HCT116 (cell line): ENCODE data around the gene CDKL1. TPM values are rescaled to one million over a fixed set of nuclear protein-coding genes. Genes with fewer than 3 reads are reported as not detected.
"Not testable (repeated sequence)": the region's sequence is repeated elsewhere in the genome, so short reads cannot be mapped to it uniquely, and the experiment has no call there.

Experiments
- ATAC-seq: fragments of 200-7000 bp; cut with Tn5 transposase; 2 replicates; pipeline ENCODE4 v1.9.1; 2020; ENCODE audit warnings: mild to moderate bottlenecking, moderate library complexity
- BruUV-seq: library from RNA; stranded (reverse); fragments of 400-500 nt; replicated peaks from 2 replicates; lab custom pipeline; 2021; lab: Mats Ljungman, UMichigan
- CTCF ChIA-PET: fragments of 300-600 bp; sonication (Branson Sonifier 250); formaldehyde crosslinking; loops from one replicate; lab custom pipeline; 2021; ENCODE audit warnings: antibody characterized with exemption; lab: Charles Lee
- POLR2A ChIA-PET: fragments of 300-600, 350-600 bp; sonication (Branson Sonifier 250); formaldehyde crosslinking; loops from one replicate; lab custom pipeline; 2021; ENCODE audit warnings: antibody characterized with exemption; lab: Charles Lee
- RAD21 ChIA-PET, 2 experiments: fragments of 300-600 bp; sonication (Branson Sonifier 250); formaldehyde crosslinking; loops; one replicate each; lab custom pipeline; 2023; ENCODE audit warnings: low total read pairs in 2 of 2; ENCODE audit not compliant: uncharacterized antibody in 2 of 2, unreplicated experiment in 2 of 2, low non-redundant PET in 1 of 2; lab: Charles Lee
- DNase-seq: peaks from one replicate; pipeline ENCODE4 v3.0.0-alpha.2; 2010; ENCODE audit warnings: low read depth, low spot score
- H2AFZ ChIP-seq: fragments of 200-600 bp; shearing (Covaris generic), sonication (generic); 2 replicates; pipeline ENCODE4 v1.6.1; 2017; ENCODE audit warnings: low read depth, mixed run types, mixed read lengths, antibody characterized with exemption, low read length; ENCODE audit not compliant: poor library complexity, severe bottlenecking
- H3K27ac ChIP-seq: 2 replicates; pipeline ENCODE4 v1.5.1; 2012; ENCODE audit warnings: low read depth, low read length
- H3K27me3 ChIP-seq: fragments of 200-600 bp; sonication (generic); 2 replicates; pipeline ENCODE4 v1.6.1; 2016; ENCODE audit warnings: mixed run types, low read length, mixed read lengths; ENCODE audit not compliant: insufficient read depth
- H3K36me3 ChIP-seq, 2 experiments: fragments of 200-500 bp in 1 of 2; fragments of 200-600 bp in 1 of 2; sonication (Bioruptor generic) in 1 of 2; sonication (generic) in 1 of 2; 2 replicates each; pipeline versions ENCODE4 v1.5.1 to v1.6.1; 2014 to 2016; ENCODE audit warnings: low read length in 2 of 2, inconsistent platforms in 1 of 2, mixed read lengths in 1 of 2, mixed run types in 1 of 2; ENCODE audit not compliant: insufficient read depth in 2 of 2, control insufficient read depth in 1 of 2
- H3K4me1 ChIP-seq, 2 experiments: fragments of 200-600 bp in 1 of 2; sonication (generic) in 1 of 2; 2 replicates each; pipeline versions ENCODE4 v1.5.1 to v1.6.1; 2012 to 2017; ENCODE audit warnings: low read length in 2 of 2, inconsistent platforms in 1 of 2, mild to moderate bottlenecking in 1 of 2, mixed read lengths in 1 of 2, mixed run types in 1 of 2, moderate library complexity in 1 of 2; ENCODE audit not compliant: insufficient read depth in 2 of 2, control insufficient read depth in 1 of 2
- H3K4me2 ChIP-seq: fragments of 200-600 bp; sonication (generic); 2 replicates; pipeline ENCODE4 v1.6.1; 2017; ENCODE audit warnings: mixed run types, low read length, mixed read lengths
- H3K4me3 ChIP-seq, 2 experiments: fragments of 200-600 bp in 1 of 2; sonication (generic) in 1 of 2; replicated peaks in 1 of 2; 2 replicates each; pipeline ENCODE4 v1.5.1; 2011 to 2016; ENCODE audit warnings: low read length in 2 of 2, control low read depth in 1 of 2, low read depth in 1 of 2, mild to moderate bottlenecking in 1 of 2, mixed read lengths in 1 of 2, mixed run types in 1 of 2
- H3K79me2 ChIP-seq: fragments of 200-600 bp; sonication (generic); 2 replicates; pipeline ENCODE4 v1.6.1; 2017; ENCODE audit warnings: mild to moderate bottlenecking, mixed run types, low read length, moderate library complexity, mixed read lengths; ENCODE audit not compliant: insufficient read depth
- H3K9ac ChIP-seq: fragments of 200-600 bp; sonication (generic); 2 replicates; pipeline ENCODE4 v1.6.1; 2016; ENCODE audit warnings: low read length, mixed read lengths
- H3K9me2 ChIP-seq: fragments of 200-600 bp; sonication (generic), shearing (Covaris generic); 2 replicates; pipeline ENCODE4 v1.6.1; 2017; ENCODE audit warnings: mixed run types, mild to moderate bottlenecking, moderate library complexity; ENCODE audit not compliant: insufficient read depth
- H3K9me3 ChIP-seq, 2 experiments: fragments of 200-500 bp in 1 of 2; fragments of 200-600 bp in 1 of 2; sonication (Bioruptor generic) in 1 of 2; sonication (generic) in 1 of 2; 2 replicates each; pipeline ENCODE4 v1.6.1; 2014 to 2017; ENCODE audit warnings: low read length in 2 of 2, mixed read lengths in 2 of 2, inconsistent platforms in 1 of 2, low read depth in 1 of 2, mild to moderate bottlenecking in 1 of 2, mixed run types in 1 of 2, moderate library complexity in 1 of 2; ENCODE audit not compliant: control insufficient read depth in 1 of 2, insufficient read depth in 1 of 2
- H4K20me1 ChIP-seq: fragments of 200-600 bp; sonication (generic), shearing (Covaris generic); 2 replicates; pipeline ENCODE4 v1.6.1; 2017; ENCODE audit warnings: mixed run types, mild to moderate bottlenecking, moderate library complexity; ENCODE audit not compliant: insufficient read depth
- ATF3 ChIP-seq: IDR thresholded peaks from 2 replicates; pipeline ENCODE4 v1.6.1; 2012
- EGR1 ChIP-seq: IDR thresholded peaks from 2 replicates; pipeline ENCODE4 v1.6.1; 2012; ENCODE audit warnings: low read depth
- ELF1 ChIP-seq: IDR thresholded peaks from 2 replicates; pipeline ENCODE4 v1.6.1; 2012; ENCODE audit warnings: low read depth, borderline replicate concordance
- EZH2 ChIP-seq: fragments of 200-600 bp; sonication (generic); IDR thresholded peaks from 2 replicates; pipeline ENCODE4 v1.6.1; 2017; ENCODE audit warnings: antibody characterized with exemption, mixed run types
- EZH2phosphoT487 ChIP-seq: fragments of 200-600 bp; IDR thresholded peaks from 2 replicates; pipeline ENCODE4 v1.6.1; 2018; ENCODE audit warnings: antibody characterized with exemption, borderline replicate concordance
- POLR2AphosphoS5 ChIP-seq: IDR thresholded peaks from 2 replicates; pipeline ENCODE4 v1.6.1; 2011; ENCODE audit warnings: mild to moderate bottlenecking, low read depth, low read length, moderate library complexity
- REST ChIP-seq: IDR thresholded peaks from 2 replicates; pipeline ENCODE4 v1.6.1; 2012; ENCODE audit warnings: low read depth
- SP1 ChIP-seq: IDR thresholded peaks from 2 replicates; pipeline ENCODE4 v1.6.1; 2012; ENCODE audit warnings: low read depth
- SRF ChIP-seq: IDR thresholded peaks from 2 replicates; pipeline ENCODE4 v1.6.1; 2012; ENCODE audit warnings: low read depth
- TCF7L2 ChIP-seq: IDR thresholded peaks from 2 replicates; pipeline ENCODE4 v1.7.0; 2011; ENCODE audit warnings: borderline replicate concordance, inconsistent platforms; ENCODE audit not compliant: insufficient read depth, insufficient read length; ENCODE audit errors: extremely low read depth
- YY1 ChIP-seq: IDR thresholded peaks from 2 replicates; pipeline ENCODE4 v1.6.1; 2011; ENCODE audit warnings: low read length, low read depth, moderate library complexity, mild to moderate bottlenecking; ENCODE audit not compliant: insufficient replicate concordance; ENCODE audit errors: extremely low read depth
- ZNF274 ChIP-seq: fragments of 200-500 bp; sonication (Bioruptor generic); IDR thresholded peaks from 2 replicates; pipeline ENCODE4 v1.6.1; 2014; ENCODE audit warnings: mild to moderate bottlenecking, low read depth, low read length, inconsistent platforms
- intact Hi-C: fragments of 100-400 bp; cut with micrococcal nuclease; formaldehyde crosslinking; loops from 2 replicates; pipeline ENCODE4 v1.10.0; 2022
- total RNA-seq: library from RNA; stranded (reverse); gene quantifications from one replicate; pipeline ENCODE4 v1.2.1, GENCODE V29; 2021; ENCODE audit not compliant: unreplicated experiment
- TF ChIP-seq, protein P1 (sequence below): IDR thresholded peaks from 2 replicates; pipeline ENCODE4 v1.6.1; 2012
- TF ChIP-seq, protein P2 (sequence below): IDR thresholded peaks from 2 replicates; pipeline ENCODE4 v1.6.1; 2011; ENCODE audit warnings: mild to moderate bottlenecking, low read length, moderate library complexity; ENCODE audit not compliant: insufficient replicate concordance; ENCODE audit errors: extremely low read depth

The CDKL1 gene
- total RNA-seq, 1 experiment from 2014 or later, result 7.1 TPM

DNA sequence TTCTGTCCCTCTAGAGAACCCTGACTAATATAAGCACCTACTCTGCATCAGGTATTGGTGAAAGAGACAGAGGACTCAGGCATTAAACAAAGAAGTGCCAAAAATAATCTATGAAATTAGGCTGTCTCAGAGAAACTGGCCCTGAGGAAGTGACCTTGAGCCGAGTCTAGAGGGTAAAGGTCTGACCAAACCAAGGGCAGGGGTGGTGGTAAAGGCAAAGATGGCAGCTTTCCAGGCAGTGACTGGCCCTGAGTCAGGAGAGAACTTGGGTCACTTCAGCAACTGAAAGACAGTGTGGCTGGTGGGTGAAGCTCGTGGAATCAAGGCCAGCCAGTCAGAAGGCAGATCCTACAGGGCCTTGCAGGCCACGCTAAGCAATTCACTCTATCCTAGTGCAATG lies 30.6 kb downstream of the CDKL1 start:
- CTCF ChIA-PET, result no interaction called here
- no peaks in the 10 kb centered on the region for H3K27me3 ChIP-seq
- no peaks in the 10 kb centered on the region for H3K9me2 ChIP-seq
- H3K4me1 ChIP-seq, result peaks cover 9 to 32% of the 10 kb centered on the region in 2 experiments
- no peak overlapping the region for H3K4me2 ChIP-seq
- H3K9me3 ChIP-seq, result no peaks in the 10 kb centered on the region
- H3K4me3 ChIP-seq, result no peak overlapping the region
- intact Hi-C loops, result no loop called here
- no TSS peak for BruUV-seq
- H3K79me2 ChIP-seq, result no peaks in the 10 kb centered on the region
- RAD21 ChIA-PET, result no interaction called here
- TF ChIP-seq SP1, result no peak
- TF ChIP-seq SRF, result no peak
- TF ChIP-seq ATF3, result no peak
- TF ChIP-seq EZH2phosphoT487, result no peak
- TF ChIP-seq EGR1, result no peak
- no peak for TF ChIP-seq TCF7L2
- TF ChIP-seq ZNF274, result no peak
- TF ChIP-seq ELF1, result no peak
- TF ChIP-seq, protein P1, sequence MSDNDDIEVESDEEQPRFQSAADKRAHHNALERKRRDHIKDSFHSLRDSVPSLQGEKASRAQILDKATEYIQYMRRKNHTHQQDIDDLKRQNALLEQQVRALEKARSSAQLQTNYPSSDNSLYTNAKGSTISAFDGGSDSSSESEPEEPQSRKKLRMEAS, result no peak
- TF ChIP-seq EZH2, result no peak
- TF ChIP-seq POLR2AphosphoS5, result no peak
- no peak for TF ChIP-seq YY1
- no peak for TF ChIP-seq REST
- TF ChIP-seq, protein P2, sequence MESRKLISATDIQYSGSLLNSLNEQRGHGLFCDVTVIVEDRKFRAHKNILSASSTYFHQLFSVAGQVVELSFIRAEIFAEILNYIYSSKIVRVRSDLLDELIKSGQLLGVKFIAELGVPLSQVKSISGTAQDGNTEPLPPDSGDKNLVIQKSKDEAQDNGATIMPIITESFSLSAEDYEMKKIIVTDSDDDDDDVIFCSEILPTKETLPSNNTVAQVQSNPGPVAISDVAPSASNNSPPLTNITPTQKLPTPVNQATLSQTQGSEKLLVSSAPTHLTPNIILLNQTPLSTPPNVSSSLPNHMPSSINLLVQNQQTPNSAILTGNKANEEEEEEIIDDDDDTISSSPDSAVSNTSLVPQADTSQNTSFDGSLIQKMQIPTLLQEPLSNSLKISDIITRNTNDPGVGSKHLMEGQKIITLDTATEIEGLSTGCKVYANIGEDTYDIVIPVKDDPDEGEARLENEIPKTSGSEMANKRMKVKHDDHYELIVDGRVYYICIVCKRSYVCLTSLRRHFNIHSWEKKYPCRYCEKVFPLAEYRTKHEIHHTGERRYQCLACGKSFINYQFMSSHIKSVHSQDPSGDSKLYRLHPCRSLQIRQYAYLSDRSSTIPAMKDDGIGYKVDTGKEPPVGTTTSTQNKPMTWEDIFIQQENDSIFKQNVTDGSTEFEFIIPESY, result no peak
- no peak overlapping the region for H2AFZ ChIP-seq
- ATAC-seq (no peak), DNase-seq (no peak)
- POLR2A ChIA-PET, result no interaction called here
- H3K36me3 ChIP-seq, result no peaks in the 10 kb centered on the region
- no peak overlapping the region for H3K9ac ChIP-seq
- H3K27ac ChIP-seq, result no peak overlapping the region
- no peaks in the 10 kb centered on the region for H4K20me1 ChIP-seq

DNA sequence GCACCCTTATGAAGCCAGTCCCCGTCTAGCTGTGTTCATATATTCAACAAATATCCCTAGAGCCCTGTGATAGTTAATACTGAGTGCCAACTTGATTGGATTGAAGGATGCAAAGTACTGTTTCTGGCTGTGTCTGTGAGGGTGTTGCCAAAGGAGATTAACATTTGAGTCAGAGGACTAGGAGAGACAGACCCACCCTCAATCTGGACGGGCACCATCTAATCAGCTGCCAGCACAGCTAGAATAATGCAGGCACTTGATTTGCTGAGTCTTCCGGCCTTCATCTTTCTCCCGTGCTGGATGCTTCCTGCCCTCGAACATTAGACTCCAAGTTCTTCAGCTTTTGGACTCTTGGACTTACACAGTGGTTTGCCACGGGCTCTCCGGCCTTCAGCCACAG lies 31.1 kb downstream of the CDKL1 start:
- H3K9me2 ChIP-seq, H3K27ac ChIP-seq, POLR2A ChIA-PET, intact Hi-C loops, H3K9me3 ChIP-seq, H3K4me2 ChIP-seq, H3K36me3 ChIP-seq, ATAC-seq, H4K20me1 ChIP-seq, CTCF ChIA-PET, H3K4me3 ChIP-seq, BruUV-seq, DNase-seq, H3K27me3 ChIP-seq, H3K79me2 ChIP-seq, H3K9ac ChIP-seq, RAD21 ChIA-PET, H2AFZ ChIP-seq: not testable (repeated sequence)
- H3K4me1 ChIP-seq, result peaks cover 9 to 36% of the 10 kb centered on the region in 2 experiments
